Lung (tissue), 12 donors: ENCODE results near the gene C17orf100. TPM values are rescaled to one million over a fixed set of nuclear protein-coding genes. Genes with fewer than 3 reads are reported as not detected.
"Not testable (repeated sequence)": the region's sequence is repeated elsewhere in the genome, so short reads cannot be mapped to it uniquely, and the experiment has no call there.

Experiments used
- ATAC-seq: fragments of 200-7000 bp; cut with Tn5 transposase; one replicate; pipeline ENCODE4 v1.9.1; 2020; ENCODE audit warnings: moderate number of reproducible peaks; ENCODE audit not compliant: insufficient read depth, low FRiP score
- DNase-seq, 3 donors: peaks; one replicate each; pipeline ENCODE4 v3.0.0-alpha.2; 2013 to 2017
- H3K27ac ChIP-seq, 2 donors: one replicate each; pipeline ENCODE4 v1.5.1; 2013; ENCODE audit warnings: mild to moderate bottlenecking in 2 of 2, moderate library complexity in 2 of 2, control low read depth in 1 of 2, inconsistent platforms in 1 of 2, low read depth in 1 of 2, low read length in 1 of 2
- H3K27me3 ChIP-seq, 3 donors: one replicate each; pipeline ENCODE4 v1.5.1; 2013; ENCODE audit warnings: low read length in 2 of 3; ENCODE audit not compliant: control insufficient read depth in 3 of 3, insufficient read depth in 3 of 3
- H3K36me3 ChIP-seq, 4 donors: one replicate each; pipeline ENCODE4 v1.5.1; 2013; ENCODE audit warnings: low read length in 4 of 4, mild to moderate bottlenecking in 1 of 4, moderate library complexity in 1 of 4; ENCODE audit not compliant: control insufficient read depth in 4 of 4, insufficient read depth in 4 of 4
- H3K4me1 ChIP-seq, 5 donors: one replicate each; pipeline ENCODE4 v1.5.1; 2013; ENCODE audit warnings: low read length in 5 of 5, mild to moderate bottlenecking in 2 of 5, moderate library complexity in 1 of 5; ENCODE audit not compliant: control insufficient read depth in 5 of 5, insufficient read depth in 5 of 5
- H3K4me3 ChIP-seq: one replicate; pipeline ENCODE4 v1.5.1; 2013; ENCODE audit warnings: mild to moderate bottlenecking, control low read depth, moderate library complexity
- H3K9ac ChIP-seq, 2 donors: one replicate each; pipeline ENCODE4 v1.5.1; 2013; ENCODE audit warnings: low read length in 2 of 2, control low read depth in 1 of 2; ENCODE audit not compliant: insufficient read depth in 1 of 2
- H3K9me3 ChIP-seq, 4 donors: one replicate each; pipeline ENCODE4 v1.5.1; 2013; ENCODE audit warnings: low read length in 3 of 4, mild to moderate bottlenecking in 1 of 4, moderate library complexity in 1 of 4; ENCODE audit not compliant: control insufficient read depth in 4 of 4, insufficient read depth in 3 of 4
- CTCF ChIP-seq: IDR thresholded peaks from 2 replicates; pipeline ENCODE4 v1.5.1; 2012; ENCODE audit warnings: mild to moderate bottlenecking; ENCODE audit errors: control extremely low read depth, extremely low read depth
- WGBS, 2 donors: extraction: QIAGEN DNeasy Blood & Tissue Kit; methylation state at CpG; one replicate each; pipeline ENCODE4 v1.1.7; 2013; 5-methylcytosine and 5-hydroxymethylcytosine counted together
- polyA plus RNA-seq, 2 donors: library from polyadenylated mRNA; stranded (reverse); fragments of 200-250 nt; gene quantifications; one replicate each; pipeline ENCODE4 v1.2.1, GENCODE V29; 2013
- total RNA-seq, 2 donors: library from RNA; depleted of rRNA in 1 of 2; stranded (reverse); fragments of >200 nt in 1 of 2; gene quantifications; one replicate each; pipeline ENCODE4 v1.2.1, GENCODE V29; 2014 to 2021
- donor health status: control.
- donor health status: control.
- donor health status: Bipolar disorder and iron deficiency.
- donor health status: healthy.
- donor health status: DM: yes; HTN: yes; CAD: no.

C17orf100 gene
- total and polyA plus RNA-seq, 4 donors: 1.5 to 3.6 (median 2.0) TPM

GRCh38 chr17:6657633-6658287 is 6.2 kb downstream of the C17orf100 start:
- 61 to 75% methylated on average over 17 to 18 of the region's 18 CpGs for WGBS, 2 donors
- H3K9me3 ChIP-seq: no peaks in the 10 kb centered on the region
- no peak for ATAC-seq
- no peak for DNase-seq
- H3K27ac ChIP-seq: no peak overlapping the region
- H3K27me3 ChIP-seq: peaks cover 0 to 34% (median 31%) of the 10 kb centered on the region in 3 donors
- no peaks in the 10 kb centered on the region for H3K36me3 ChIP-seq
- H3K9ac ChIP-seq: no peak overlapping the region
- TF ChIP-seq CTCF: no peak
- peaks cover 0 to 21% (median 6%) of the 10 kb centered on the region in 5 donors for H3K4me1 ChIP-seq
- H3K4me3 ChIP-seq: no peak overlapping the region

- WGBS, 2 donors: 96 to 97% methylated on average over 2 of the region's 5 CpGs
- DNase-seq, H3K9ac ChIP-seq: not testable (repeated sequence)
Observed at GRCh38 chr17:6658411-6658810, 6.8 kb downstream of the C17orf100 start.

GRCh38 chr17:6660101-6660500 is 8.5 kb downstream of the C17orf100 start:
- H3K27me3 ChIP-seq: peaks cover 0 to 15% (median 12%) of the 10 kb centered on the region in 3 donors
- H3K9me3 ChIP-seq: no peaks in the 10 kb centered on the region
- ATAC-seq: no peak
- H3K4me1 ChIP-seq: peaks cover 0 to 5% (median 2%) of the 10 kb centered on the region in 5 donors
- no peak overlapping the region for H3K9ac ChIP-seq
- DNase-seq: no peak
- 54 to 68% methylated on average over 9 of the region's 9 CpGs for WGBS, 2 donors
- no peaks in the 10 kb centered on the region for H3K36me3 ChIP-seq
- H3K4me3 ChIP-seq: no peak overlapping the region
- TF ChIP-seq CTCF: no peak
- H3K27ac ChIP-seq: no peak overlapping the region

More at GRCh38 chr17:6658411-6658810, 6.8 kb downstream of the C17orf100 start:
- H3K27me3 ChIP-seq: peaks cover 0 to 27% (median 27%) of the 10 kb centered on the region in 3 donors
- peaks cover 0 to 14% (median 6%) of the 10 kb centered on the region in 5 donors for H3K4me1 ChIP-seq
- ATAC-seq, H3K36me3 ChIP-seq, H3K9me3 ChIP-seq, H3K4me3 ChIP-seq, H3K27ac ChIP-seq: not testable (repeated sequence)

- 19 to 39% methylated on average over 11 of the region's 11 CpGs for WGBS, 2 donors
- H3K4me3 ChIP-seq: no peak overlapping the region
- no peaks in the 10 kb centered on the region for H3K9me3 ChIP-seq
- no peak for TF ChIP-seq CTCF
- DNase-seq (no peak), ATAC-seq (no peak)
- H3K9ac ChIP-seq: no peak overlapping the region
- H3K27me3 ChIP-seq: peaks cover 0 to 8% (median 7%) of the 10 kb centered on the region in 3 donors
- no peaks in the 10 kb centered on the region for H3K36me3 ChIP-seq
- H3K4me1 ChIP-seq: no peaks in the 10 kb centered on the region
- H3K27ac ChIP-seq: no peak overlapping the region
Observed at GRCh38 chr17:6660805-6661463, 9.4 kb downstream of the C17orf100 start.
